GM19193 (cell line): Measurements from ENCODE around the gene STX2.

ENCODE experiments used
- POLR2A ChIP-seq: IDR thresholded peaks from 4 replicates; pipeline ENCODE4 v1.6.1; 2011; ENCODE audit not compliant: insufficient read depth, insufficient read length; ENCODE audit errors: extremely low read depth

STX2 gene

GRCh38 chr12:130788515-130788914 is 50.5 kb downstream of the STX2 start:
- no peak for TF ChIP-seq POLR2A

GRCh38 chr12:130787445-130788410 is 51.3 kb downstream of the STX2 start:
- no peak for TF ChIP-seq POLR2A

GRCh38 chr12:130787041-130787440 is 52.0 kb downstream of the STX2 start:
- no peak for TF ChIP-seq POLR2A

GRCh38 chr12:130783110-130783715 is 55.8 kb downstream of the STX2 start:
- no peak for TF ChIP-seq POLR2A

GRCh38 chr12:130780880-130781575 is 58.0 kb downstream of the STX2 start:
- no peak for TF ChIP-seq POLR2A

GRCh38 chr12:130780325-130780724 is 58.7 kb downstream of the STX2 start:
- TF ChIP-seq POLR2A, result no peak

- no peak for TF ChIP-seq POLR2A
Measured at GRCh38 chr12:130778776-130779175, 60.3 kb downstream of the STX2 start.

GRCh38 chr12:130776857-130777339 is 62.2 kb downstream of the STX2 start:
- TF ChIP-seq POLR2A, result no peak

- no peak for TF ChIP-seq POLR2A
Measured at GRCh38 chr12:130775953-130776856, 62.8 kb downstream of the STX2 start.

- no peak for TF ChIP-seq POLR2A
Measured at GRCh38 chr12:130770413-130771028, 68.5 kb downstream of the STX2 start.

GRCh38 chr12:130768120-130768519 is 70.9 kb downstream of the STX2 start:
- TF ChIP-seq POLR2A, result no peak

- TF ChIP-seq POLR2A, result no peak
Measured at GRCh38 chr12:130766470-130766869, 72.6 kb downstream of the STX2 start.

- no peak for TF ChIP-seq POLR2A
Measured at GRCh38 chr12:130765186-130765659, 73.8 kb downstream of the STX2 start.
